Breast epithelium (tissue), 3 donors: ENCODE measurements around the gene CACNB2.

ENCODE experiments used
- CTCF ChIP-seq, 3 donors: fragments of 450-650 bp; IDR thresholded peaks; one replicate each; pipeline ENCODE4 v1.5.1; 2016 to 2017; ENCODE audit warnings: antibody characterized with exemption in 3 of 3, mild to moderate bottlenecking in 3 of 3, moderate library complexity in 3 of 3
- POLR2A ChIP-seq: fragments of 450-650 bp; IDR thresholded peaks from one replicate; pipeline ENCODE4 v1.6.1; 2016; ENCODE audit warnings: antibody characterized with exemption, mild to moderate bottlenecking, moderate library complexity
- POLR2AphosphoS5 ChIP-seq, 3 donors: sonication (generic); formaldehyde crosslinking; IDR thresholded peaks; one replicate each; pipeline ENCODE4 v1.6.1; 2017; ENCODE audit warnings: antibody characterized with exemption in 3 of 3

DNA sequence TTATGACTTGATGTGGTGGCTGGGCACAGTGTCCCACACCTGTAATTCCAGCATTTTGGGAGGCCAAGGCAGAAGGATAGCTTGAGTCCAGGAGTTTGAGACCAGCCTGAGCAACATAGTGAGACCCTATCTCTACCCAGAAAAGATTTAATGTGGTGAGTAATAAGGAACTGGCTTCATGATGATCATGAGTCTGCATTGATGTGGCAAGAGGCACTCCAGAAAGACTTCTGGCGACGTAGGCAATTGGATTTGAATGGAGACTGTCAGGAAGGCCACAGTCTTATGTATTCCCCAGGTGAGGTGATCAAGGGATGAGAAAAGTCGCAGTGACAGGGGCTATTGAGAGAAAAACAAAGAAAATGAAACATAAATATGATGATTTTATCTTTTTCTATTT is 138.0 kb downstream of the CACNB2 start:
- TF ChIP-seq POLR2A (no peak), POLR2AphosphoS5 (IDR thresholded peaks at IDR 0.05) (no peak), CTCF (IDR thresholded peaks at IDR 0.05) (no peak)
